Measurements from ENCODE around the gene MFSD11.
"Not testable (repeated sequence)": the region's sequence is repeated elsewhere in the genome, so short reads cannot be mapped to it uniquely, and the experiment has no call there.

The MFSD11 gene

DNA sequence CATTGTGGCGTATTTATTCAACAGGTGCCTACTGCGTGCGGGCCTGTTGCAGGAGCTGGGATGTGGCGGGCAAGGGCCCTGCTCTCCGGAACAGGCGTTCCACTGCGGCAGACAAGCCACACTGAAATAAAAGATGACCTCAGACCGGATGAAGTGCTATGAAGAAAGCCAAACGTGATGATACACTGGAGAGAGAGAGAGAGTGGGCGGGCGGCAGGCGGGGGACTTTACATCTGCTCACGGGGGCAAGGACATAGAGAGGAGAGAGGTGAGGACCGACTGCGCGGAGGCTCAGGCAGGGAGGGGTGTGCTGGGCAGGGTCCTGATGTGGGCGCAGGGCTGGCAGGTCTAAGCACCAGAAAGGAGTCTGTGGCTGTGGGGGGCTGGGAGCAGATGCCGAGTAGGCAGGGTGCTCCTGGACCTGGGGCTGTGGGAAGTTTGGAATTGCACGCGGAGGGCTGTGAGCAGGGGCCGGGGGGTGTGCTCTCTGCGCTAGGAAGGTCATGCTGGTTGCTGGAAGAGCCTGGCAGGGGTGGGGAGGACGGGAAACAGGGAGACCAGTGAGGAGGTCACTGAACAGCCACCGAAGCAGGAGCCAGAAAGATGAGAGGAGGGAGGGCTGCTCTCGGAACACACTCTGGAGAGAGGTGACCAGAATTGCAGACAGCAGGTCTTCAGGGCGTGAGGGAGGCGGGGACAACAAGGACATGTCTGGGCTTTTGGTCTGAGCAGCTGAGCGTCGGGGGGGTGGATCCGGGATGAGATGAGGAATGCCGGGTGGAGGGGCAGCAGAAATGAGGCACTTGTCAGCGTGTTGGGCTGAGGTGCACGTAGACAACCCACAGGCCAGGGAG is 37.1 kb upstream of the MFSD11 start:
- Histone ChIP-seq H3K4me1 (ENCODE audit: control insufficient read depth, insufficient read depth, low read length) (peaks cover 63% of the 10 kb centered on the region), H3K27ac (ENCODE audit: low read depth, low read length) (peak overlapping the region; percentile 98), H3K4me3 (ENCODE audit: low read length) (peak overlapping the region; percentile 58), H3K36me3 (ENCODE audit: control insufficient read depth, insufficient read depth, low read length) (no peaks in the 10 kb centered on the region), H3K27me3 (ENCODE audit: control insufficient read depth, insufficient read depth, low read length) (no peaks in the 10 kb centered on the region), H3K9ac (ENCODE audit: low read length) (peak overlapping the region; percentile 68)

DNA sequence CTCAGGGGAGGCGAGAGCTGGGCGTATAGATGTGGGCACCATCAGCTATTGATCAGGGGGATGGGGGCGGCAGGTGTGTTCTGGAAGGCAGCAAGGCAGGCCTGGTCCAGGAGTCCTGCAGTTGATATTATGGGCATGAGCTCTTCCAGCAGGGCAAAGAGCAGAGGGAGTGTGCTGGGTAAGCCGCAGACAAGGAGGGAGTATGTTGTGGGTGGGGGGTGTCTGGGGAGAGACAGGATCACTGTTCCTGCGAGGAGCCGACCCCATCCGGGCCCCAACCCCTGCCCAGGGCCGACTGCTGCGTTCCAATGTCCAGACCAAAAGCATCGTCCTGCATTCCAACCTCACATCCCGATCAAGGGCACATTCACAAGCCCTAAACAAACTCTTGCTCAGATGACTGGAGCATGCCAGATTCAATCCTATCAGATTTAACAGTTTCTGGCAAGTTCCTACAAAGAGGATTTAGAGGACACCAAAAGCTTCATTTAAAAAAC is 36.4 kb upstream of the MFSD11 start:
- peak overlapping the region; percentile 49 for H3K4me3 ChIP-seq (ENCODE audit: low read length)
- H3K27me3 ChIP-seq (ENCODE audit: control insufficient read depth, insufficient read depth, low read length) = no peaks in the 10 kb centered on the region
- H3K4me1 ChIP-seq (ENCODE audit: control insufficient read depth, insufficient read depth, low read length) = peaks cover 64% of the 10 kb centered on the region
- H3K36me3 ChIP-seq (ENCODE audit: control insufficient read depth, insufficient read depth, low read length) = no peaks in the 10 kb centered on the region
- no peak overlapping the region for H3K9ac ChIP-seq (ENCODE audit: low read length)
- H3K27ac ChIP-seq (ENCODE audit: low read depth, low read length) = peak overlapping the region; percentile 98

DNA sequence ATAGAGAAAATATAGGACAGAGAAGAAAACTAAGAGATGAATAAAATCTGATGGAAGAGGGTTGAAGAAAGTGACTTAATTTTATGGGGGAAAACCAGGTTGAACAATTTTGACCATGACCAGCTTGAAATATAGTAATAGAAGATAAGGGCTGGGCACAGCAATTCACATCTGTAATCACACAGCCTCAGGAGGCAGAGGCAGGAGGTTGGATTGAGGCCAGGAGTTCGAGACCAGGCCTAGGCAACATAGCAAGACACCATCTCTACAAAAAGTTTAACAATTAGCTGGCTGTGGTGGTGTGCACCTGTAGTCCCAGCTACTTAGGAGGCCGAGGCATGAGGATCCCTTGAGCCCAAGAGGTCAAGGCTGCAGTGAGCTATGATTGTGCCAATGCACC is 35.8 kb upstream of the MFSD11 start:
- Histone ChIP-seq H3K27me3 (ENCODE audit: control insufficient read depth, insufficient read depth, low read length) (no peaks in the 10 kb centered on the region), H3K36me3 (ENCODE audit: control insufficient read depth, insufficient read depth, low read length) (no peaks in the 10 kb centered on the region), H3K4me1 (ENCODE audit: control insufficient read depth, insufficient read depth, low read length) (peaks cover 64% of the 10 kb centered on the region), H3K4me3 (ENCODE audit: low read length) (no peak overlapping the region), H3K9ac (ENCODE audit: low read length) (no peak overlapping the region), H3K27ac (ENCODE audit: low read depth, low read length) (peak overlapping the region; percentile 98)

DNA sequence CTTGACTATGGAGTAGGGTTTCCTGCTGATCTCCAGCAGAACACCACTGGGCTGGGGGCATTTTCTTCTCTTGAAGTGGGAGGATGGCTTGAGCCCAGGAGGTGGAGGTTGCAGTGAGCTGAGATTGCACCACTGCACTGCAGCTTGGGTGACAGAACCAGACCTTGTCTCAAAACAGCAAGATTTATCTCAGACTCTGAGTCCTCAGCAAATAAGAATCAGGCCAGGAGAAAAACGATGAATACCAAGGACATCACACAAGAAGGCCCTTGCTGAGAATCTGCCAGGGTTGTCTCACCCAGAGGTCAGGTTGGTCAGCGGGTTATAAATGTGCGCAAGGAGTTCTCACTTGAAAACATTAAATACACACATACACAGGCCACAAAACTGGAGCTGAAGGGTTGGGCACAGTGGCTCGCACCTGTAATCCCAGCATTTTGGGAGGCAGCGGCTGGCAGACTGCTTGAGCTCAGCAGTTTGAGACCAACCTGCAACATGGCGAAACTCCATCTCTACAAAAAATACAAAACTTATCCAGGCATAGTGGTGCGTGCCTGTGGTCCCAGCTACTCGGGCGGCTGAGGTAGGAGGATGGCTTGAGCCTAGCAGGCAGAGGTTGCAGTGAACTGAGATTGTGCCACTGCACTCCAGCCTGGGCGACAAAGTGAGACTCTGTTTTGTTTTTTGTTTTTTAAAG is 34.8 kb upstream of the MFSD11 start:
- Histone ChIP-seq H3K36me3 (ENCODE audit: control insufficient read depth, insufficient read depth, low read length) (no peaks in the 10 kb centered on the region), H3K27ac (ENCODE audit: low read depth, low read length) (peak overlapping the region; percentile 40), H3K4me1 (ENCODE audit: control insufficient read depth, insufficient read depth, low read length) (peaks cover 64% of the 10 kb centered on the region), H3K9ac (ENCODE audit: low read length) (no peak overlapping the region), H3K27me3 (ENCODE audit: control insufficient read depth, insufficient read depth, low read length) (no peaks in the 10 kb centered on the region), H3K4me3 (ENCODE audit: low read length) (no peak overlapping the region)

DNA sequence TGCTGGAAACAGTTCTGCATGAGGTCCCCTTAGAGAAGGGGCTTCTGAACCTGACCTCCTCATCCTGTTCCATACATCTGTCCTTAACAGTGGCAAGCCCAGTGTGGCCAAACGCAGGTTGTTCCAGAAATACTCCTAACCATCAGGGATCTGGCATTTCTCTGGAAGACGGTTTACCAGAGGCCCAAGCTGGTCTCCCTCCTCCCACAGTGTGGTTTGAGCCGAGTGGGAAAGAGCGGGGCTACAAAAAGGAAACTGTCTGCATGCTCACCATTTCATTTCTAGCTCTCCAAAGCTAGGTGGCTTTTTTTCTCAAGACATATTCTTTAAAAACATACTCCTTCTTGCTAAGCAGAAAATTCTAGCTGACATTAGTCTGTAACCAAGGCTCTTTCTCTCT is 33.1 kb upstream of the MFSD11 start:
- H3K9ac ChIP-seq (ENCODE audit: low read length) = no peak overlapping the region
- no peaks in the 10 kb centered on the region for H3K36me3 ChIP-seq (ENCODE audit: control insufficient read depth, insufficient read depth, low read length)
- H3K27me3 ChIP-seq (ENCODE audit: control insufficient read depth, insufficient read depth, low read length) = no peaks in the 10 kb centered on the region
- H3K4me1 ChIP-seq (ENCODE audit: control insufficient read depth, insufficient read depth, low read length) = peaks cover 60% of the 10 kb centered on the region
- H3K27ac ChIP-seq (ENCODE audit: low read depth, low read length) = peak overlapping the region; percentile 64
- H3K4me3 ChIP-seq (ENCODE audit: low read length) = no peak overlapping the region

DNA sequence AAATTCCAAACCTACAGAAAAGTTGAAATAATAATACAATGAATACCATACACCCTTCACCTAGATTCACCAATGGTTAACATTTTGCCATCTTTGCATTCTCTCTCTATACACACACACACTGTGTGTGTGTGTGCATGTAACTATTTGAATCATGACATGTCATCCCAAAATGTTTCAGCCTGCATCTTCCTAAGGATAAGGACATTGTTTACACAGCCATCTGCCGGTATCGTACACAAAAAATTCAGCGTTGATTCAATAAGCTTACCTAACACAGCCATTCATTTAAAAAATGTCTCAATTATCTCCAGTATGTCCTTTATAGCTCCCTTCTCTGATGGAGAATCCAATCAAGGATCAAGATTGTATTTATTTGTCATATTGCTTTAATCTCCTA is 31.1 kb upstream of the MFSD11 start:
- H3K4me3 ChIP-seq (ENCODE audit: low read length) = no peak overlapping the region
- no peak overlapping the region for H3K9ac ChIP-seq (ENCODE audit: low read length)
- H3K27ac ChIP-seq (ENCODE audit: low read depth, low read length) = peak overlapping the region; percentile 97
- peaks cover 47% of the 10 kb centered on the region for H3K4me1 ChIP-seq (ENCODE audit: control insufficient read depth, insufficient read depth, low read length)
- H3K27me3 ChIP-seq (ENCODE audit: control insufficient read depth, insufficient read depth, low read length) = no peaks in the 10 kb centered on the region
- H3K36me3 ChIP-seq (ENCODE audit: control insufficient read depth, insufficient read depth, low read length) = no peaks in the 10 kb centered on the region

DNA sequence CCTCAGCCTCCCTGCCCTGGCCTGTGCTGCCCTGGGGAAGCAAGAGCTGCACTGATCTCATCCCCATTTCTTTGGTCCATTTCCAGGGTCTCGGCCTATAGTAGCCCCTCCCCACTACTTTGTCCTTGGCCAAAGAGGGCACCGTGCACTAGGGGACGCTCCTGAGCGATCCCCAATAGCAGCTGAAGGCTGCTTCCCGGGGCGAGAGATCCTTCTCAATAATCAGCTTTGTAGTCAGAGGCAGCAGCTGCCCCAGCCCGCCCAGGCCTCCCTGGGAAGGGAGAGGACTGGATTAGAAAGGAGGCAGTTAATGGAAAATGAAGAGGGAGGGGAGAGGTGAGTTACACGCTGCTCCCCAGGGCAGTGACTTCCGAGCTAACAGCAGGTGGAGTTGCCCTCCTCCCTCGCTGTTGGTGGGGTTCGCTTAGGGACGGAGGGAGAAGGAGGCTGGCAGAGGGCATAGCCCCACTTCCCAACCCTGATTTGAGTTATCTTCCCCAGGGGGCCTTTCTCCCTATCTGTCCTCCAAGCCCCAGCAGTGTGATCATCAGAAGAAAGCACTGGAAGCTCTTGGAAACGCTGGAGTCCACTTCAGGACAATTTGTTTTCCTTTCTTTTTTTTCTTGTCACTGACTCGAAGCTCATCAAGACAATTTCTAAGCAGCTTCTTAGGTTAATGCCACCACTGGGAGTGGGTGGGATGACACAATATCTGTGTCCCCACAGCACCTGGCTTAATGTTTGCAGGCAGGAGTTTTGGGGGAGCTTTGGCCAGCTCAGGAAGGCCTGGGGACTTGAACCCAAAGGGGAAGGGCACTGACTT is 29.7 kb upstream of the MFSD11 start:
- H3K27me3 ChIP-seq (ENCODE audit: control insufficient read depth, insufficient read depth, low read length) = no peaks in the 10 kb centered on the region
- H3K27ac ChIP-seq (ENCODE audit: low read depth, low read length) = peak overlapping the region; percentile 97
- H3K9ac ChIP-seq (ENCODE audit: low read length) = peak overlapping the region; percentile 3
- no peaks in the 10 kb centered on the region for H3K36me3 ChIP-seq (ENCODE audit: control insufficient read depth, insufficient read depth, low read length)
- peak overlapping the region; percentile 64 for H3K4me3 ChIP-seq (ENCODE audit: low read length)
- peaks cover 44% of the 10 kb centered on the region for H3K4me1 ChIP-seq (ENCODE audit: control insufficient read depth, insufficient read depth, low read length)

DNA sequence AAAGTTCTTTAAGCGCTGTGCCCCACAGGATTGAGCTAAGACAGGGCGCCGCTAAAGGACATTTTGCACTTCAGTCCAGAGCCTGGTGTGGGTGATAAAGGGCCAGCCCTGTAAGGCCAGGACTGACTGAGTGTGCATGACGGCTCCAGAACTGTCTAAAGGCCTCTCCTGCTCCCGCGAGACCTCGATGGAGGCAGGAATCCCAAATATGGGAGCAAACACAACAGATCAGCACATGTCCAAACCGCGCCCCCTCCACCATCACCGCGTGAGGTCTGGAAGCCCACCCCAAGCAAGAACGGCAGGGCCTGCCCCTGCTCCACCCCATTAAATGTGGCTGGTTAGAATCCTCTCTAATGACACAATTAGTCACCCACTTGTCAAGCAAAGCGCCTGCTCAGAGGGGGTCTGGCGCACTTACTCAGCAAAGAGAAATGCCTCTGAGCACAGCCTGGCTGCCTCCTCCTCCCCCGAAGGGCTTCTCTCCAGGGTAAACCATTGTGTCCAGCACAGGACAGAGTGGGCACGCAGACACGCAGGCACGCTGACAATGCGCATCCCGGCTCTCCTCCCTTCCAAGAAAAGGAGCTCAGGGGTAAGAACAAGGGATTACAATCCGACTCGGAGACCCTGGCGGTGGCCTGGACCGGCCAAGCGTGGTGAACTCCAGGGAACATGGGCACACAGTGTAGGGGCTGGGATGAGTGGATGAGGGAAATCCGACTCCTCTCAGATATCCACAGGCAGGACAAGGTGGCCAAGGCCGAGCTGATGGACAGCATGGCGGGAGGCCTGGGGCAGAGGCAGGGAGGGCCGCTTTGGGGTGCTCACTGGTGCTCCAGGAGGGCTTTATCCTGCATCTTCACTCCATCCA is 28.6 kb upstream of the MFSD11 start:
- Histone ChIP-seq H3K4me1 (ENCODE audit: control insufficient read depth, insufficient read depth, low read length) (peaks cover 44% of the 10 kb centered on the region), H3K27ac (ENCODE audit: low read depth, low read length) (peak overlapping the region; percentile 97), H3K27me3 (ENCODE audit: control insufficient read depth, insufficient read depth, low read length) (no peaks in the 10 kb centered on the region), H3K36me3 (ENCODE audit: control insufficient read depth, insufficient read depth, low read length) (no peaks in the 10 kb centered on the region), H3K4me3 (ENCODE audit: low read length) (peak overlapping the region; percentile 64), H3K9ac (ENCODE audit: low read length) (peak overlapping the region; percentile 29)

DNA sequence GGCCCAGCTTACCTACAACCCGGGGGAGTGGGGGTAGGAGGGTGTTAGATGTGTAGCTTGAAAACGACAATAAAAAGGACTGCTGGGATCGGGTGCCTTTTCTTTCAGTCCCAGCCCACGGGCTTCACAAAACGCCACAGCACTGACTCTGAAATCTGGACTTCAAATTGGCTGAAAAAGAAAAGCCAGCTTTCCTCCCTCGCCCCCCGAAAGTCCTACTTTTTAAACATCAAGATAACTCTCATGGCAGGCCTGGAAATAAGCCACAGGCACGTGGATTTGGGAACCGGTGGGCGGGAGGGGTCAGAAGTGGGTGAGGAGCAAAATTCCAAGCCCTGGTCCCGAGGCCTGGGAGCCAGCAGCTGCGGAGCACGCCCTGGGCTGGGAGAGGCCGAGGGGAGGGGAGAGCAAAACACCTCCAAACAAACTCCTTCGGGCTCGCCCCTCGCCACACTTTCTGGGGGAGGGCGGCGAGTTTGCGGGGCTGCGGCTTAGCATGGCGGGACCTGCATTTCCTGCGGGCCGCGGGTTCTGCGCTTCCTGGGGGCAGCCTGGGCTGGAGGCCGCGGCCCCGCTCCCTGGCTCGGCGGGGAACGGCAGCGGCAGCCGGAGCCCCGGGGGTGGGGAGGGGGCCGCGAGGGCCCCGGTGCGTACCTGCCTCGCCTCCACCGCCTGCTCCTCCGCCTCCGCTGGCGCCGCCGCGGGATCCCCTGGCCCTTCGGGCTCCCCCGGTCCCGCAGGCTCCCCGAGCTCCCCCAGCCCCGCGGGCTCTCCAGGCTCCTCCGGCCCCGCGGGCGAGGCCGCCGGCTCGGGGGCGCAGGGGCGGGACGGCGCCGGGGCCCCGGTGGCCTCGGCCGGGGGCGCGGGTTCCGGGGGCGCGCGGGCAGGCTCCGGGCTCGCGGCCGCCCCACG is 27.7 kb upstream of the MFSD11 start:
- peak overlapping the region; percentile 64 for H3K4me3 ChIP-seq (ENCODE audit: low read length)
- H3K27me3 ChIP-seq (ENCODE audit: control insufficient read depth, insufficient read depth, low read length); H3K36me3 ChIP-seq (ENCODE audit: control insufficient read depth, insufficient read depth, low read length): not testable (repeated sequence)
- peak overlapping the region; percentile 97 for H3K27ac ChIP-seq (ENCODE audit: low read depth, low read length)
- H3K4me1 ChIP-seq (ENCODE audit: control insufficient read depth, insufficient read depth, low read length) = peaks cover 40% of the 10 kb centered on the region
- H3K9ac ChIP-seq (ENCODE audit: low read length) = peak overlapping the region; percentile 29

DNA sequence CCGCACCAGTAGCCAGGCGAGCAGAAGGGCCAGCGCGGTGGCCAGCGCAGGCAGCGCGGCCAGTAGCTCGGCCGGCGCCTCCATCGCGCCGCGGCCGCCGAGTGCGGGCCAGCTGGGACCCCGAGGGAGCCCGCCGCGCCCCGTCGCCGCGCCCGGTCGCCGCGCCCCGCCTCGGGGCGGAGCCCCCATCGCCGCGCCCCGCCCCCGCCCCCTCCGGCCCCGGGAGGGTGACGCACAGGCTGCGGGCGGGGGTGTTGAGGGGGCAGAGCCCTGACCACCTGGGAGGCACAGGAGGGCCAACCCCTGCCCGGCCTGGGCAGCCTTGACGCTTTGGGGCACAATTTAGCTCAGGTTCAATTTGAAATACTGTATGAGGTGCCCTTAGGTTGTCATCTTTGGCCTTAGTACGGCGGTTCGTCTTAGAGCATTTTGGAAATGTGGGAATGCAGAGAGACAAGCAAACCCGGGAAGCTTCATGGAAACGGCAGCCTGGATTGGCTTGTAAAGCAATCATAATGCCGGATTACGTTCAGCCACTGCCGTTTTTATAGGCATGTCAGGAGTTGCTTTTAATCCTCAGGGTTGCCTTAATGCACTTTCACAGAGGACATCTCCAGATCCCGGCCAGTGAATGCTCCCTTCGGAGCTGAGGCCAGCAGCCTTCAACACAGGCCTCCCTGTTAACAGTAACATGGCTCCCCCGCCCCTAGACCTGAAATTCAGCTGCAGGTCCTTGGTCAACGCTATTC is 26.9 kb upstream of the MFSD11 start, which contains the start of gene MXRA7:
TSS of gene MXRA7 (minus strand) at position 103 of the 749 bp plus-strand sequence. CDS start at position 84, 19 bp downstream.
- Histone ChIP-seq H3K27me3 (ENCODE audit: control insufficient read depth, insufficient read depth, low read length) (no peaks in the 10 kb centered on the region), H3K4me3 (ENCODE audit: low read length) (peak within 1 kb of the TSS; percentile 64), H3K36me3 (ENCODE audit: control insufficient read depth, insufficient read depth, low read length) (peaks cover 10% of the 10 kb centered on the region), H3K27ac (ENCODE audit: low read depth, low read length) (peak within 1 kb of the TSS; percentile 97), H3K9ac (ENCODE audit: low read length) (peak within 1 kb of the TSS; percentile 29), H3K4me1 (ENCODE audit: control insufficient read depth, insufficient read depth, low read length) (peaks cover 33% of the 10 kb centered on the region)
